ENCODE measurements around the gene HSD3B7. TPM values are rescaled to one million over a fixed set of nuclear protein-coding genes. Genes with fewer than 3 reads are reported as not detected.

The HSD3B7 gene
- polyA plus RNA-seq, 1 donor: 11.7 TPM

DNA sequence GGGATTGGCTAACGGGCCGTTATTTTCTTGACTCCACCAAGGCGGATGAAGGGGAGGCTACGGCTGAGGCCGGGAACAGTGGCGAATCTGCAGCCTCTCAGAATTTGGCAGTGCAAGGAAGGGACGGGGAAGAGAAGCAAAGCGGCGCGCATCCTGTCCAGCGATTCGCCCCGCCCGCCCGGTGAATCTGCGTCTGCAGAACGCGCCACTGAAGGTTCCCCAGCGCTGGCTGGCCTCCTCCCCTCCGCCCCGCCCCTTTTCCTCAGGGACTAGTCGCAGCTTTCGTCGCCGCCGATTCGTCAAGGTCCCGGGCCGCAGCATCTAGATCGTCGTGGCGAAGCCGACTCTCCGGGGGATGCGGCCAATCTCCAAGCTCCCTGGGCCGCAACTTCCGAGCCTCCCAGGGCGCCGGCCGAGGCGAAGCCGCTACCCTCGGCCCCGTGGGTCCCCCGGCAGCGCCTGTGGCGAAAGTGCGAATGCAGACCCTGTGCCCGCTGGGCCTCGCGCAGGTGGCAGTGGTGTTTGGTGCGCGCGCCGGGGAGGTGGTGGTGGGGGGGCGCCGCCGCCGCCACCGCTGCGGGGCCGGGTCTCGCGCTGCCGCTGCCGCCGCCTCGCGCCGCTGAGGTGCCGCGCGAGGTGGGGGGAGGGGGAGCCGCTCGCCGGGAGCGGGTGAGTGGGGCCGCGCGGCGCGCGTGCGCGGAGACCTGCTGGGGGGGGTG, 27.4 kb upstream of the HSD3B7 start, which contains the start of gene SETD1A:
Gene SETD1A, plus strand, starts transcription at position 299 of the 719 bp plus-strand sequence. CDS start 978 bp downstream, outside the sequence.
- Histone ChIP-seq H3K27ac (ENCODE audit: low read length) (peak within 1 kb of the TSS; percentile 78), H3K4me1 (ENCODE audit: control insufficient read depth, insufficient read depth, low read length) (peaks cover 31% of the 10 kb centered on the region), H3K36me3 (ENCODE audit: control insufficient read depth, insufficient read depth, low read length) (peaks cover 41% of the 10 kb centered on the region), H3K27me3 (ENCODE audit: control insufficient read depth, insufficient read depth, low read length) (no peaks in the 10 kb centered on the region), H3K9me3 (ENCODE audit: control insufficient read depth, low read depth, low read length) (no peaks in the 10 kb centered on the region), H3K4me3 (ENCODE audit: low read length) (peak within 1 kb of the TSS; percentile 59)
- DNase-seq: peak; percentile 92 to 95
- no CpG with 5 or more reads among the region's 85 CpGs for WGBS (ENCODE audit: insufficient coverage, low lambda C conversion rate)

GRCh38 chr16:30958175-30959079, 26.6 kb upstream of the HSD3B7 start:
- no peak overlapping the region for H3K27ac ChIP-seq (ENCODE audit: low read length)
- no peaks in the 10 kb centered on the region for H3K9me3 ChIP-seq (ENCODE audit: control insufficient read depth, low read depth, low read length)
- peaks cover 43% of the 10 kb centered on the region for H3K36me3 ChIP-seq (ENCODE audit: control insufficient read depth, insufficient read depth, low read length)
- no peak for DNase-seq
- H3K27me3 ChIP-seq (ENCODE audit: control insufficient read depth, insufficient read depth, low read length): no peaks in the 10 kb centered on the region
- H3K4me1 ChIP-seq (ENCODE audit: control insufficient read depth, insufficient read depth, low read length): peaks cover 28% of the 10 kb centered on the region
- peak overlapping the region; percentile 59 for H3K4me3 ChIP-seq (ENCODE audit: low read length)
- WGBS (ENCODE audit: insufficient coverage, low lambda C conversion rate): no CpG with 5 or more reads among the region's 55 CpGs

DNA sequence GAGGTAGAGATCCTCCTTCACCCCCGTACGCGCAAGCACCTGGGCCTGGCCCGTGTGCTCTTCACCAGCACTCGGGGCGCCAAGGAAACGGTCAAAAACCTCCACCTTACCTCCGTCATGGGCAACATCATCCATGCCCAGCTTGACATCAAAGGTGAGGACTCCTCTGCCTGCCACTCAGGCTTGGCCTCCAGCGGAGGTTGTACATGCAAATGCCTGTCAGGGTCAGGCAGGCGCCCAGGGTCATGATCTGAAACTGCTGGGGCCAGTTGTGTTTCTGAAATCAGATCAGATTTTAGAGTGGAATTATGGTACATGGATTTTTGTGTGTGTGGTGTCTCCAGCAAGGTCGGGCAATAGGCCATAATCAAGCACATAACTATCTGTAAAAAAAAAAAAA, 23.6 kb upstream of the HSD3B7 start:
- 100% methylated on average over 1 of the region's 11 CpGs for WGBS (ENCODE audit: insufficient coverage, low lambda C conversion rate)
- H3K27me3 ChIP-seq (ENCODE audit: control insufficient read depth, insufficient read depth, low read length): no peaks in the 10 kb centered on the region
- H3K36me3 ChIP-seq (ENCODE audit: control insufficient read depth, insufficient read depth, low read length): peaks cover 66% of the 10 kb centered on the region
- no peak overlapping the region for H3K27ac ChIP-seq (ENCODE audit: low read length)
- peaks cover 12% of the 10 kb centered on the region for H3K4me1 ChIP-seq (ENCODE audit: control insufficient read depth, insufficient read depth, low read length)
- H3K4me3 ChIP-seq (ENCODE audit: low read length): no peak overlapping the region
- no peaks in the 10 kb centered on the region for H3K9me3 ChIP-seq (ENCODE audit: control insufficient read depth, low read depth, low read length)
- no peak for DNase-seq

GRCh38 chr16:30963925-30964511, 21.0 kb upstream of the HSD3B7 start:
- WGBS (ENCODE audit: insufficient coverage, low lambda C conversion rate): no CpG with 5 or more reads among the region's 18 CpGs
- H3K4me1 ChIP-seq (ENCODE audit: control insufficient read depth, insufficient read depth, low read length): peaks cover under 1% of the 10 kb centered on the region
- H3K27ac ChIP-seq (ENCODE audit: low read length): no peak overlapping the region
- H3K27me3 ChIP-seq (ENCODE audit: control insufficient read depth, insufficient read depth, low read length): no peaks in the 10 kb centered on the region
- H3K9me3 ChIP-seq (ENCODE audit: control insufficient read depth, low read depth, low read length): no peaks in the 10 kb centered on the region
- peaks cover 85% of the 10 kb centered on the region for H3K36me3 ChIP-seq (ENCODE audit: control insufficient read depth, insufficient read depth, low read length)
- DNase-seq: no peak
- no peak overlapping the region for H3K4me3 ChIP-seq (ENCODE audit: low read length)

GRCh38 chr16:30964574-30965226, 20.3 kb upstream of the HSD3B7 start:
- no peak overlapping the region for H3K27ac ChIP-seq (ENCODE audit: low read length)
- 91% methylated on average over 6 of the region's 33 CpGs for WGBS (ENCODE audit: insufficient coverage, low lambda C conversion rate)
- DNase-seq: no peak
- H3K4me1 ChIP-seq (ENCODE audit: control insufficient read depth, insufficient read depth, low read length): no peaks in the 10 kb centered on the region
- no peaks in the 10 kb centered on the region for H3K9me3 ChIP-seq (ENCODE audit: control insufficient read depth, low read depth, low read length)
- no peaks in the 10 kb centered on the region for H3K27me3 ChIP-seq (ENCODE audit: control insufficient read depth, insufficient read depth, low read length)
- no peak overlapping the region for H3K4me3 ChIP-seq (ENCODE audit: low read length)
- H3K36me3 ChIP-seq (ENCODE audit: control insufficient read depth, insufficient read depth, low read length): peaks cover 85% of the 10 kb centered on the region

- Histone ChIP-seq H3K9me3 (ENCODE audit: control insufficient read depth, low read depth, low read length) (no peaks in the 10 kb centered on the region), H3K36me3 (ENCODE audit: control insufficient read depth, insufficient read depth, low read length) (peaks cover 81% of the 10 kb centered on the region)
- no peak for DNase-seq
Observed at GRCh38 chr16:30965436-30965835, 19.6 kb upstream of the HSD3B7 start.

GRCh38 chr16:30966033-30966619, 18.9 kb upstream of the HSD3B7 start:
- no peak for DNase-seq
- peaks cover 81% of the 10 kb centered on the region for H3K36me3 ChIP-seq (ENCODE audit: control insufficient read depth, insufficient read depth, low read length)
- WGBS (ENCODE audit: insufficient coverage, low lambda C conversion rate): no CpG with 5 or more reads among the region's 19 CpGs

More at GRCh38 chr16:30965436-30965835, 19.6 kb upstream of the HSD3B7 start:
- no peak overlapping the region for H3K4me3 ChIP-seq (ENCODE audit: low read length)
- H3K4me1 ChIP-seq (ENCODE audit: control insufficient read depth, insufficient read depth, low read length): no peaks in the 10 kb centered on the region
- no CpG with 5 or more reads among the region's 15 CpGs for WGBS (ENCODE audit: insufficient coverage, low lambda C conversion rate)
- no peaks in the 10 kb centered on the region for H3K27me3 ChIP-seq (ENCODE audit: control insufficient read depth, insufficient read depth, low read length)
- H3K27ac ChIP-seq (ENCODE audit: low read length): no peak overlapping the region

GRCh38 chr16:30967795-30968194, 17.2 kb upstream of the HSD3B7 start:
- no peaks in the 10 kb centered on the region for H3K27me3 ChIP-seq (ENCODE audit: control insufficient read depth, insufficient read depth, low read length)
- H3K36me3 ChIP-seq (ENCODE audit: control insufficient read depth, insufficient read depth, low read length): peaks cover 79% of the 10 kb centered on the region
- H3K4me1 ChIP-seq (ENCODE audit: control insufficient read depth, insufficient read depth, low read length): no peaks in the 10 kb centered on the region
- DNase-seq: no peak
- WGBS (ENCODE audit: insufficient coverage, low lambda C conversion rate): no CpG with 5 or more reads among the region's 4 CpGs
- H3K27ac ChIP-seq (ENCODE audit: low read length): no peak overlapping the region
- H3K4me3 ChIP-seq (ENCODE audit: low read length): no peak overlapping the region
- no peaks in the 10 kb centered on the region for H3K9me3 ChIP-seq (ENCODE audit: control insufficient read depth, low read depth, low read length)

More at GRCh38 chr16:30966033-30966619, 18.9 kb upstream of the HSD3B7 start:
- H3K4me3 ChIP-seq (ENCODE audit: low read length): no peak overlapping the region
- no peaks in the 10 kb centered on the region for H3K4me1 ChIP-seq (ENCODE audit: control insufficient read depth, insufficient read depth, low read length)
- H3K27ac ChIP-seq (ENCODE audit: low read length): no peak overlapping the region
- H3K27me3 ChIP-seq (ENCODE audit: control insufficient read depth, insufficient read depth, low read length): no peaks in the 10 kb centered on the region
- H3K9me3 ChIP-seq (ENCODE audit: control insufficient read depth, low read depth, low read length): no peaks in the 10 kb centered on the region

GRCh38 chr16:30969246-30969842, 15.7 kb upstream of the HSD3B7 start:
- H3K27ac ChIP-seq (ENCODE audit: low read length): no peak overlapping the region
- no peak for DNase-seq
- no peaks in the 10 kb centered on the region for H3K27me3 ChIP-seq (ENCODE audit: control insufficient read depth, insufficient read depth, low read length)
- H3K4me3 ChIP-seq (ENCODE audit: low read length): no peak overlapping the region
- H3K36me3 ChIP-seq (ENCODE audit: control insufficient read depth, insufficient read depth, low read length): peaks cover 83% of the 10 kb centered on the region
- no peaks in the 10 kb centered on the region for H3K4me1 ChIP-seq (ENCODE audit: control insufficient read depth, insufficient read depth, low read length)
- WGBS (ENCODE audit: insufficient coverage, low lambda C conversion rate): no CpG with 5 or more reads among the region's 19 CpGs
- H3K9me3 ChIP-seq (ENCODE audit: control insufficient read depth, low read depth, low read length): no peaks in the 10 kb centered on the region

Measured in large intestine (tissue), 3 donors.